Hepatocyte (in vitro differentiated cells): ENCODE data around the gene BRINP2.

ENCODE experiments used
- CTCF ChIP-seq: fragments of 200-600 bp; sonication (generic); IDR thresholded peaks from 2 replicates; pipeline ENCODE4 v1.5.1; 2016; ENCODE audit warnings: antibody characterized with exemption, mild to moderate bottlenecking; ENCODE audit not compliant: poor library complexity
- EZH2 ChIP-seq: fragments of 200-600 bp; sonication (generic); IDR thresholded peaks from 2 replicates; pipeline ENCODE4 v1.6.1; 2016; ENCODE audit warnings: antibody characterized with exemption, mild to moderate bottlenecking, borderline replicate concordance
- EZH2phosphoT487 ChIP-seq: fragments of 200-600 bp; sonication (generic); IDR thresholded peaks from one replicate; pipeline ENCODE4 v1.6.1; 2018; ENCODE audit warnings: antibody characterized with exemption, mild to moderate bottlenecking, low read depth, moderate library complexity; ENCODE audit not compliant: unreplicated experiment, severe bottlenecking

- no peak for TF ChIP-seq CTCF
- no peak for TF ChIP-seq EZH2phosphoT487
- TF ChIP-seq EZH2, result no peak
Observed at GRCh38 chr1:177146499-177146898, 24.3 kb upstream of the BRINP2 start.
